Measurements from ENCODE around the gene TDRD7.

DNA sequence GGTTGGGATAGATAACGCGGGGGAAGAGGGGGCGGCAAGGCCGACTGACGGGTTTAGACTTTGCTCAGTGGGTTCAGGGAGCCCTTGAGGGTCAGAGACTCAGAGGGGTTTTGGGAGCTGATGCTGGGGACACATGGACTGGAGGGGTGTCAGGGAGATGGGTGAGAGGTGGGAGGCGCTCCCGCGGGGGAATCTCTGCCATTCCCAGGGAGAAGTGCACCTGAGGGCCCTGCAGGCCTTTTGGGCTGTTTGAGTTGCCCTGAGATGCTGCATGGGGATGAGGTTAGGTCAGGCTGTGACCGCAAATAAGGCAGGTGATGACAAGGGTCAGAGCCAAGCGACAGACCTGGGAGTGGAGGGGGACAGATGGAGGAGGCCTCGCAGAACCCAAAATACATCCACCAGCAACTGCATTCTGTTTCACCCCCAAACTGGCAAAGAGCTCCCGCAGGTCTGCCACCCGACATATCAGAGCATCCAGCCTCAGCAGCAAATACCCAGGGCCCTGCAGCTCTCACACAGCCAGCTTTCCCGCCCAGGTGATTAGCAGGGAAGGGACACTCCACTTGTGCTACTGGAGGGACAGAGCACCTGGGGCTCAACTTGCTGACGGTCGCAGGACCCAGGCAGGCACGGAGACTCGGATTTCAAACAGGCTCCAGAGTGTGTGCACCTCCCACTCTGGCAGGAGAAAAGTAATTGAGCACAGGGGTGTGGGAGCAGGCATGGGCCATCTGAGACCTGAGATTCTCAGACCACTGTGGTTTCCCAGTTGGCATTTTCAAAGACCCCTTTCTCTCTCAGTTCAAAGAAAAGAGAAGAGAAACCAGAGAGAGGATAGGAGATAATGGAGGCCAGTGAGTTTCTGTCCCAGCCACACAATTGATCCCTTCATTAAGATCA lies 116.0 kb downstream of the TDRD7 start:
- TF ChIP-seq TCF12 (IDR thresholded peaks at IDR 0.05; ENCODE audit: low read depth) (no peak; the same call in 1 of the 2 replicates), EP300 (IDR thresholded peaks at IDR 0.05; ENCODE audit: borderline replicate concordance) (peak; percentile 6; the same call in 1 of the 2 replicates), RAD21 (IDR thresholded peaks at IDR 0.05; ENCODE audit: low read depth) (no peak), NFIC (IDR thresholded peaks at IDR 0.05) (no peak), REST (IDR thresholded peaks at IDR 0.05; ENCODE audit: low read depth) (no peak), TAF1 (IDR thresholded peaks at IDR 0.05; ENCODE audit: low read depth) (no peak), CREB1 (IDR thresholded peaks at IDR 0.05; ENCODE audit: low read depth) (no peak), ZBTB7A (IDR thresholded peaks at IDR 0.05; ENCODE audit: low read depth) (no peak), YY1 (IDR thresholded peaks at IDR 0.05; ENCODE audit: low read depth) (no peak), MAX (IDR thresholded peaks at IDR 0.05) (no peak; the same call in 1 of the 2 replicates)

All from Ishikawa (cell line).